HEK293 (cell line): Measurements from ENCODE around the gene HECTD2.
A peak's percentile ranks its signal among the peaks of the same experiment; 100 is the strongest.

Experiments used
- CTCF ChIA-PET: fragments of 350-600 bp; formaldehyde crosslinking; extraction: SDS; loops from one replicate; lab custom pipeline; 2021; ENCODE audit warnings: antibody characterized with exemption; lab: Yijun Ruan, JAX
- POLR2A ChIA-PET: fragments of 300-600 bp; formaldehyde crosslinking; extraction: SDS; loops from one replicate; lab custom pipeline; 2020; ENCODE audit warnings: antibody characterized with exemption, inconsistent platforms; lab: Yijun Ruan, JAX
- H3K27ac ChIP-seq: fragments of 200-500 bp; sonication (Bioruptor generic); 2 replicates; pipeline ENCODE4 v1.5.1; 2014; ENCODE audit warnings: low read depth, low read length, control low read depth, inconsistent platforms; ENCODE audit errors: extremely low read depth
- H3K36me3 ChIP-seq, 2 experiments: fragments of 200-500 bp in 1 of 2; sonication (Bioruptor generic) in 1 of 2; 1 replicate in 1 of 2; 2 replicates in 1 of 2; pipeline ENCODE4 v1.5.1; 2014 to 2017; ENCODE audit warnings: inconsistent platforms in 2 of 2, low read length in 2 of 2; ENCODE audit not compliant: control insufficient read depth in 2 of 2, insufficient read depth in 1 of 2
- H3K4me1 ChIP-seq: fragments of 200-500 bp; sonication (Bioruptor generic); 2 replicates; pipeline ENCODE4 v1.5.1; 2014; ENCODE audit warnings: mild to moderate bottlenecking, low read length, inconsistent platforms; ENCODE audit not compliant: control insufficient read depth, insufficient read depth
- H3K4me3 ChIP-seq: 2 replicates; pipeline ENCODE4 v1.5.1; 2011; ENCODE audit warnings: low read depth, mild to moderate bottlenecking, control low read depth, low read length, moderate library complexity
- H3K9me3 ChIP-seq: fragments of 200-500 bp; sonication (Bioruptor generic); 2 replicates; pipeline ENCODE4 v1.5.1; 2014; ENCODE audit warnings: low read depth, low read length, inconsistent platforms; ENCODE audit not compliant: control insufficient read depth, insufficient read depth
- ATF2 ChIP-seq: fragments of 450-650 bp; formaldehyde crosslinking; IDR thresholded peaks from 2 replicates; pipeline ENCODE4 v1.5.1; 2016; ENCODE audit warnings: missing biosample characterization, missing genetic modification characterization, low read depth
- GLI4 ChIP-seq: fragments of 450-650 bp; formaldehyde crosslinking; IDR thresholded peaks from 2 replicates; pipeline ENCODE4 v1.5.1; 2016; ENCODE audit warnings: missing biosample characterization, missing genetic modification characterization
- KLF1 ChIP-seq: fragments of 450-650 bp; formaldehyde crosslinking; IDR thresholded peaks from 2 replicates; pipeline ENCODE4 v1.5.1; 2016; ENCODE audit warnings: missing biosample characterization, missing genetic modification characterization
- KLF8 ChIP-seq: fragments of 450-650 bp; formaldehyde crosslinking; IDR thresholded peaks from 2 replicates; pipeline ENCODE4 v1.5.1; 2016; ENCODE audit warnings: missing biosample characterization, missing genetic modification characterization
- KLF9 ChIP-seq: fragments of 450-650 bp; formaldehyde crosslinking; IDR thresholded peaks from 2 replicates; pipeline ENCODE4 v1.5.1; 2016; ENCODE audit warnings: missing biosample characterization, missing genetic modification characterization, low read depth
- OSR2 ChIP-seq: fragments of 450-650 bp; formaldehyde crosslinking; IDR thresholded peaks from 2 replicates; pipeline ENCODE4 v1.5.1; 2016; ENCODE audit warnings: missing biosample characterization, missing genetic modification characterization
- OVOL3 ChIP-seq: fragments of 450-650 bp; formaldehyde crosslinking; IDR thresholded peaks from 2 replicates; pipeline ENCODE4 v1.5.1; 2016; ENCODE audit warnings: missing biosample characterization, missing genetic modification characterization
- PRDM6 ChIP-seq: fragments of 450-650 bp; formaldehyde crosslinking; IDR thresholded peaks from 2 replicates; pipeline ENCODE4 v1.5.1; 2017; ENCODE audit warnings: missing biosample characterization, missing genetic modification characterization
- RBAK ChIP-seq: fragments of 450-650 bp; formaldehyde crosslinking; IDR thresholded peaks from 2 replicates; pipeline ENCODE4 v1.5.1; 2016; ENCODE audit warnings: missing biosample characterization, missing genetic modification characterization
- SALL2 ChIP-seq: fragments of 450-650 bp; formaldehyde crosslinking; IDR thresholded peaks from 2 replicates; pipeline ENCODE4 v1.5.0; 2017; ENCODE audit warnings: missing biosample characterization, mild to moderate bottlenecking, missing genetic modification characterization, borderline replicate concordance
- SCRT1 ChIP-seq: fragments of 450-650 bp; formaldehyde crosslinking; IDR thresholded peaks from 2 replicates; pipeline ENCODE4 v1.5.1; 2016; ENCODE audit warnings: missing biosample characterization, missing genetic modification characterization, borderline replicate concordance
- ZBTB7A ChIP-seq: fragments of 450-650 bp; formaldehyde crosslinking; IDR thresholded peaks from 2 replicates; pipeline ENCODE4 v1.5.1; 2016; ENCODE audit warnings: low read depth, missing biosample characterization, missing genetic modification characterization
- ZFP3 ChIP-seq: fragments of 450-650 bp; formaldehyde crosslinking; IDR thresholded peaks from 2 replicates; pipeline ENCODE4 v1.5.1; 2016; ENCODE audit warnings: low read depth, missing biosample characterization, missing genetic modification characterization
- ZNF155 ChIP-seq: fragments of 450-650 bp; formaldehyde crosslinking; IDR thresholded peaks from 2 replicates; pipeline ENCODE4 v1.5.1; 2016; ENCODE audit warnings: missing biosample characterization, missing genetic modification characterization
- ZNF354C ChIP-seq: fragments of 450-650 bp; formaldehyde crosslinking; IDR thresholded peaks from 2 replicates; pipeline ENCODE4 v1.5.1; 2016; ENCODE audit warnings: missing biosample characterization, missing genetic modification characterization, low read depth, borderline replicate concordance
- ZNF416 ChIP-seq: fragments of 450-650 bp; formaldehyde crosslinking; IDR thresholded peaks from 2 replicates; pipeline ENCODE4 v1.5.1; 2016; ENCODE audit warnings: missing biosample characterization, missing genetic modification characterization
- ZNF473 ChIP-seq: fragments of 450-650 bp; formaldehyde crosslinking; IDR thresholded peaks from 2 replicates; pipeline ENCODE4 v1.5.1; 2017; ENCODE audit warnings: missing biosample characterization, missing genetic modification characterization
- ZNF561 ChIP-seq: fragments of 450-650 bp; IDR thresholded peaks from 2 replicates; pipeline ENCODE4 v1.5.1; 2018; ENCODE audit warnings: missing biosample characterization, missing genetic modification characterization, borderline replicate concordance
- ZNF596 ChIP-seq: fragments of 450-650 bp; IDR thresholded peaks from 2 replicates; pipeline ENCODE4 v1.5.0; 2018; ENCODE audit warnings: missing biosample characterization, mild to moderate bottlenecking, missing genetic modification characterization, moderate library complexity
- ZNF660 ChIP-seq: fragments of 450-650 bp; IDR thresholded peaks from 2 replicates; pipeline ENCODE4 v1.5.1; 2018; ENCODE audit warnings: missing biosample characterization, mild to moderate bottlenecking, missing genetic modification characterization
- ZNF677 ChIP-seq: fragments of 450-650 bp; IDR thresholded peaks from 2 replicates; pipeline ENCODE4 v1.5.0; 2018; ENCODE audit warnings: missing biosample characterization, mild to moderate bottlenecking, missing genetic modification characterization, moderate library complexity
- ZNF747 ChIP-seq: fragments of 450-650 bp; formaldehyde crosslinking; IDR thresholded peaks from 2 replicates; pipeline ENCODE4 v1.5.1; 2016; ENCODE audit warnings: missing biosample characterization, missing genetic modification characterization
- ZNF768 ChIP-seq: fragments of 450-650 bp; formaldehyde crosslinking; IDR thresholded peaks from 2 replicates; pipeline ENCODE4 v1.5.1; 2018; ENCODE audit warnings: missing biosample characterization, mild to moderate bottlenecking, missing genetic modification characterization
- ZNF776 ChIP-seq: fragments of 450-650 bp; formaldehyde crosslinking; IDR thresholded peaks from 2 replicates; pipeline ENCODE4 v1.5.0; 2017; ENCODE audit warnings: missing biosample characterization, missing genetic modification characterization, borderline replicate concordance
- ZNF792 ChIP-seq: fragments of 450-650 bp; formaldehyde crosslinking; IDR thresholded peaks from 2 replicates; pipeline ENCODE4 v1.5.1; 2016; ENCODE audit warnings: missing biosample characterization, missing genetic modification characterization
- TF ChIP-seq, protein P1 (sequence below): sonication (generic); formaldehyde crosslinking; IDR thresholded peaks from 2 replicates; pipeline ENCODE4 v1.8.1; 2022; ENCODE audit warnings: mild to moderate bottlenecking, moderate library complexity, missing genetic modification reagents
- TF ChIP-seq, protein P2 (sequence below): fragments of 450-650 bp; formaldehyde crosslinking; IDR thresholded peaks from 2 replicates; pipeline ENCODE4 v1.5.1; 2016; ENCODE audit warnings: missing biosample characterization, missing genetic modification characterization
- TF ChIP-seq, protein P3 (sequence below): fragments of 450-650 bp; formaldehyde crosslinking; IDR thresholded peaks from 2 replicates; pipeline ENCODE4 v1.5.1; 2016; ENCODE audit warnings: missing biosample characterization, missing genetic modification characterization

HECTD2 gene

GRCh38 chr10:91389636-91390512 lies 20.3 kb upstream of the HECTD2 start:
- H3K27ac ChIP-seq = no peak overlapping the region
- POLR2A ChIA-PET = no interaction called here
- no peak for TF ChIP-seq ZNF596
- no peak for TF ChIP-seq ZNF768 (tag by site-specific recombination)
- TF ChIP-seq, protein P1, sequence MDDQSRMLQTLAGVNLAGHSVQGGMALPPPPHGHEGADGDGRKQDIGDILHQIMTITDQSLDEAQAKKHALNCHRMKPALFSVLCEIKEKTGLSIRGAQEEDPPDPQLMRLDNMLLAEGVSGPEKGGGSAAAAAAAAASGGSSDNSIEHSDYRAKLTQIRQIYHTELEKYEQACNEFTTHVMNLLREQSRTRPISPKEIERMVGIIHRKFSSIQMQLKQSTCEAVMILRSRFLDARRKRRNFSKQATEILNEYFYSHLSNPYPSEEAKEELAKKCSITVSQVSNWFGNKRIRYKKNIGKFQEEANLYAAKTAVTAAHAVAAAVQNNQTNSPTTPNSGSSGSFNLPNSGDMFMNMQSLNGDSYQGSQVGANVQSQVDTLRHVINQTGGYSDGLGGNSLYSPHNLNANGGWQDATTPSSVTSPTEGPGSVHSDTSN (CRISPR knock-in tag) = no peak
- no peak for TF ChIP-seq ZNF473 (tag by site-specific recombination)
- no peak for TF ChIP-seq ZNF747 (tag by site-specific recombination)
- no peak for TF ChIP-seq ZNF155 (tag by site-specific recombination)
- no peak for TF ChIP-seq ZNF776 (tag by site-specific recombination)
- no peak for TF ChIP-seq ZNF561
- TF ChIP-seq KLF8 (tag by site-specific recombination) = no peak
- TF ChIP-seq RBAK (tag by site-specific recombination) = no peak
- no peak for TF ChIP-seq ZFP3 (tag by site-specific recombination)
- peak; percentile 39; the same call in 1 of the 2 replicates for TF ChIP-seq ZNF660 (tag by site-specific recombination)
- TF ChIP-seq ATF2 (tag by site-specific recombination) = no peak
- no peak for TF ChIP-seq OSR2 (tag by site-specific recombination)
- TF ChIP-seq PRDM6 (tag by site-specific recombination) = no peak
- TF ChIP-seq, protein P2, sequence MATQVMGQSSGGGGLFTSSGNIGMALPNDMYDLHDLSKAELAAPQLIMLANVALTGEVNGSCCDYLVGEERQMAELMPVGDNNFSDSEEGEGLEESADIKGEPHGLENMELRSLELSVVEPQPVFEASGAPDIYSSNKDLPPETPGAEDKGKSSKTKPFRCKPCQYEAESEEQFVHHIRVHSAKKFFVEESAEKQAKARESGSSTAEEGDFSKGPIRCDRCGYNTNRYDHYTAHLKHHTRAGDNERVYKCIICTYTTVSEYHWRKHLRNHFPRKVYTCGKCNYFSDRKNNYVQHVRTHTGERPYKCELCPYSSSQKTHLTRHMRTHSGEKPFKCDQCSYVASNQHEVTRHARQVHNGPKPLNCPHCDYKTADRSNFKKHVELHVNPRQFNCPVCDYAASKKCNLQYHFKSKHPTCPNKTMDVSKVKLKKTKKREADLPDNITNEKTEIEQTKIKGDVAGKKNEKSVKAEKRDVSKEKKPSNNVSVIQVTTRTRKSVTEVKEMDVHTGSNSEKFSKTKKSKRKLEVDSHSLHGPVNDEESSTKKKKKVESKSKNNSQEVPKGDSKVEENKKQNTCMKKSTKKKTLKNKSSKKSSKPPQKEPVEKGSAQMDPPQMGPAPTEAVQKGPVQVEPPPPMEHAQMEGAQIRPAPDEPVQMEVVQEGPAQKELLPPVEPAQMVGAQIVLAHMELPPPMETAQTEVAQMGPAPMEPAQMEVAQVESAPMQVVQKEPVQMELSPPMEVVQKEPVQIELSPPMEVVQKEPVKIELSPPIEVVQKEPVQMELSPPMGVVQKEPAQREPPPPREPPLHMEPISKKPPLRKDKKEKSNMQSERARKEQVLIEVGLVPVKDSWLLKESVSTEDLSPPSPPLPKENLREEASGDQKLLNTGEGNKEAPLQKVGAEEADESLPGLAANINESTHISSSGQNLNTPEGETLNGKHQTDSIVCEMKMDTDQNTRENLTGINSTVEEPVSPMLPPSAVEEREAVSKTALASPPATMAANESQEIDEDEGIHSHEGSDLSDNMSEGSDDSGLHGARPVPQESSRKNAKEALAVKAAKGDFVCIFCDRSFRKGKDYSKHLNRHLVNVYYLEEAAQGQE = no peak
- TF ChIP-seq ZNF354C (tag by site-specific recombination) = no peak
- no peak for TF ChIP-seq ZNF416 (tag by site-specific recombination)
- TF ChIP-seq OVOL3 (tag by site-specific recombination) = no peak
- TF ChIP-seq ZNF677 (tag by site-specific recombination) = no peak
- TF ChIP-seq SCRT1 (tag by site-specific recombination) = peak; percentile 84
- no peak for TF ChIP-seq ZBTB7A
- TF ChIP-seq SALL2 = no peak
- 0 out of 2 replicates have a peak, but pooled peaks have one; percentile 78 for TF ChIP-seq GLI4 (tag by site-specific recombination)
- TF ChIP-seq KLF1 (tag by site-specific recombination) = no peak
- no peak for TF ChIP-seq KLF9 (tag by site-specific recombination)
- no peak for TF ChIP-seq ZNF792 (tag by site-specific recombination)
- TF ChIP-seq, protein P3, sequence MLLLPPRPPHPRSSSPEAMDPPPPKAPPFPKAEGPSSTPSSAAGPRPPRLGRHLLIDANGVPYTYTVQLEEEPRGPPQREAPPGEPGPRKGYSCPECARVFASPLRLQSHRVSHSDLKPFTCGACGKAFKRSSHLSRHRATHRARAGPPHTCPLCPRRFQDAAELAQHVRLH (tag by site-specific recombination) = no peak

More at GRCh38 chr10:91389636-91390512, 20.3 kb upstream of the HECTD2 start:
- Histone ChIP-seq H3K36me3 (no peaks in the 10 kb centered on the region), H3K4me3 (no peak overlapping the region), H3K4me1 (peaks cover 3% of the 10 kb centered on the region; the same call in 1 of the 2 replicates), H3K9me3 (no peaks in the 10 kb centered on the region)
- CTCF ChIA-PET = interaction anchor here (0.6 to 2.7 kb wide), 20 partner anchors 10 to 1036 kb away, joined by 3 to 16 read pairs (median 3); no protein-coding TSS in a partner anchor
